HEK293T (cell line): Measurements from ENCODE around the gene MAX.
"Not testable (repeated sequence)": the region's sequence is repeated elsewhere in the genome, so short reads cannot be mapped to it uniquely, and the experiment has no call there.

Source experiments
- CTCF ChIA-PET: fragments of 350-600 bp; formaldehyde crosslinking; extraction: SDS; loops from one replicate; lab custom pipeline; 2021; ENCODE audit warnings: antibody characterized with exemption, inconsistent platforms; lab: Yijun Ruan, JAX
- POLR2A ChIA-PET: fragments of 350-600 bp; formaldehyde crosslinking; extraction: SDS; loops from one replicate; lab custom pipeline; 2020; ENCODE audit warnings: antibody characterized with exemption, inconsistent platforms; lab: Yijun Ruan, JAX
- DNase-seq: peaks from one replicate; pipeline ENCODE4 v3.0.0; 2012; ENCODE audit warnings: mixed read lengths; ENCODE audit errors: extremely low spot score
- ARNT ChIP-seq: fragments of 450-650 bp; IDR thresholded peaks from 2 replicates; pipeline ENCODE4 v1.6.1; 2017; ENCODE audit warnings: mild to moderate bottlenecking
- BHLHE40 ChIP-seq: fragments of 450-650 bp; IDR thresholded peaks from 2 replicates; pipeline ENCODE4 v1.6.1; 2016; ENCODE audit warnings: mild to moderate bottlenecking, moderate library complexity, borderline replicate concordance
- CTBP1 ChIP-seq: fragments of 450-650 bp; IDR thresholded peaks from 2 replicates; pipeline ENCODE4 v1.6.1; 2016; ENCODE audit warnings: borderline replicate concordance
- ELF4 ChIP-seq: fragments of 450-650 bp; IDR thresholded peaks from 2 replicates; pipeline ENCODE4 v1.6.1; 2017; ENCODE audit warnings: antibody characterized with exemption
- FOXA1 ChIP-seq: fragments of 450-650 bp; IDR thresholded peaks from 2 replicates; pipeline ENCODE4 v1.6.1; 2016; ENCODE audit warnings: mild to moderate bottlenecking
- FOXK2 ChIP-seq: fragments of 450-650 bp; IDR thresholded peaks from 2 replicates; pipeline ENCODE4 v1.6.1; 2016; ENCODE audit warnings: mild to moderate bottlenecking
- FOXM1 ChIP-seq: fragments of 450-650 bp; IDR thresholded peaks from 2 replicates; pipeline ENCODE4 v1.6.1; 2017; ENCODE audit warnings: mild to moderate bottlenecking, borderline replicate concordance
- HDGF ChIP-seq: fragments of 450-650 bp; IDR thresholded peaks from 2 replicates; pipeline ENCODE4 v1.6.1; 2017; ENCODE audit warnings: antibody characterized with exemption, borderline replicate concordance
- L3MBTL2 ChIP-seq: fragments of 450-650 bp; conservative IDR thresholded peaks from 2 replicates; pipeline ENCODE4 v1.6.1; 2016; ENCODE audit warnings: mild to moderate bottlenecking
- LEF1 ChIP-seq: fragments of 450-650 bp; IDR thresholded peaks from 2 replicates; pipeline ENCODE4 v1.6.1; 2017; ENCODE audit warnings: mild to moderate bottlenecking, borderline replicate concordance
- NFRKB ChIP-seq: fragments of 450-650 bp; IDR thresholded peaks from 2 replicates; pipeline ENCODE4 v1.6.1; 2016; ENCODE audit warnings: mild to moderate bottlenecking, moderate library complexity
- SP1 ChIP-seq: fragments of 450-650 bp; IDR thresholded peaks from 2 replicates; pipeline ENCODE4 v1.6.1; 2017
- SUZ12 ChIP-seq: fragments of 450-650 bp; IDR thresholded peaks from 2 replicates; pipeline ENCODE4 v1.6.1; 2016; ENCODE audit warnings: mild to moderate bottlenecking
- TARDBP ChIP-seq: fragments of 450-650 bp; IDR thresholded peaks from 2 replicates; pipeline ENCODE4 v1.6.1; 2016
- ZNF384 ChIP-seq: fragments of 450-650 bp; IDR thresholded peaks from 2 replicates; pipeline ENCODE4 v1.6.1; 2016
- TF ChIP-seq, protein P1 (sequence below): fragments of 450-650 bp; IDR thresholded peaks from 2 replicates; pipeline ENCODE4 v1.6.1; 2016

MAX gene

DNA sequence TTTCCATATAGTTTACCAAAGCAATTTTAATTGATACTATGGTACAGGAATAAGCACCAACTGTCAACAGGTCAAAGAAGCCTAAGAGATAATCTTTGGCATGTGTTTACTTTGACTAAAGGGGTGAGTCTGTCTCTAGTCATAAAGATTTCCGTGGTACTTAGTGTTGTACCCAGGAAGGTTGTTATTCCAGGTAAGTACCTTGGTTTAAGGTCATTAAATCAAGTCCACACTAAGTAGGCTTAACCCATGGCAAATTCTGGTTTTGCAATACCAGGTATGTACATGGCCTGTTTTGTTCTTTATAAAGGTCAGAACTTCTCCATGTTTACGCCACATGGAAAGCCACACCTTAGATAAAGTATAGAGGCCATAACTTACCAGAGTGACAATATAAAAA, 10.0 kb downstream of the MAX start:
- ChIA-PET CTCF (no interaction called here), POLR2A (no interaction called here)
- no peak for DNase-seq
- TF ChIP-seq TARDBP (no peak), BHLHE40 (no peak), SUZ12 (no peak), ELF4 (no peak), HDGF (no peak), L3MBTL2 (no peak), ZNF384 (no peak), FOXA1 (no peak), FOXM1 (no peak), ARNT (no peak)

DNA sequence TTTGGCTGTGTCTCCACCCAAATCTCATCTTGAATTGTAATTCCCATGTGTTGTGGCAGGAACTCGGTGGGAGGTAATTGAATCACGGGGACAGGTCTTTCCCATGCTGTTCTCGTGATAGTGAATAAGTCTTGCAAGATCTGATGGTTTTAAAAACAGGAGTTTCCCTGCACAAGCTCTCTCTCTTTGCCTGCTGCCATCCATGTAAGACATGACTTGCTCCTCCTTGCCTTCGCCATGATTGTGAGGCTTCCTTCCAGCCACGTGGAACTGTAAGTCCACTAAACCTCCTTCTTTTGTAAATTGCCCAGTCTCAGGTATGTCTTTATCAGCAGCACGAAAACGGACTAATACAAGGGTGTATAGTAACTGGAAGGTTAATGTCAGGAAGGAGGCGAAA, 14.5 kb downstream of the MAX start:
- POLR2A ChIA-PET, result interaction anchor here (1.3 kb wide), 1 partner anchor 15 kb away, joined by 4 read pairs; the partner anchor contains the start of gene MAX
- DNase-seq, CTCF ChIA-PET: not testable (repeated sequence)

DNA sequence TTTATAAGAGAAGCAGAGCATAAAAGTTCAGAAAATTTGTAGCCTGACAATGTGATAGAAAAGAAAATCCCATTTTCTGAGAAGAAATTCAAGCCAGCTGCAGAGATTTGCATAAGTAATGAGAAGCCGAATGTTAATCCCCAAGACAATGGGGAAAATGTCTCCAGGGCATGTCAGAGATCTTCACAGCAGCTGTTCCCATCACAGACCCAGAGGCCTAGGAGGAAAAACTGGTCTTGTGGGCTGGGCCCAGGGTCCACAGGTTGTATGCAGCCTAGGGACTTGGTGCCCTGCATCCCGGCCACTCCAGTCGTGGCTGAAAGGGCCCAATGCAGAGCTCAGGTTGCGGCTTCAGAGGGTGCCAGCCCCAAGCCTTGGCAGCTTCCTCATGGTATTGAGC, 15.6 kb downstream of the MAX start:
- CTCF ChIA-PET, POLR2A ChIA-PET, DNase-seq: not testable (repeated sequence)

DNA sequence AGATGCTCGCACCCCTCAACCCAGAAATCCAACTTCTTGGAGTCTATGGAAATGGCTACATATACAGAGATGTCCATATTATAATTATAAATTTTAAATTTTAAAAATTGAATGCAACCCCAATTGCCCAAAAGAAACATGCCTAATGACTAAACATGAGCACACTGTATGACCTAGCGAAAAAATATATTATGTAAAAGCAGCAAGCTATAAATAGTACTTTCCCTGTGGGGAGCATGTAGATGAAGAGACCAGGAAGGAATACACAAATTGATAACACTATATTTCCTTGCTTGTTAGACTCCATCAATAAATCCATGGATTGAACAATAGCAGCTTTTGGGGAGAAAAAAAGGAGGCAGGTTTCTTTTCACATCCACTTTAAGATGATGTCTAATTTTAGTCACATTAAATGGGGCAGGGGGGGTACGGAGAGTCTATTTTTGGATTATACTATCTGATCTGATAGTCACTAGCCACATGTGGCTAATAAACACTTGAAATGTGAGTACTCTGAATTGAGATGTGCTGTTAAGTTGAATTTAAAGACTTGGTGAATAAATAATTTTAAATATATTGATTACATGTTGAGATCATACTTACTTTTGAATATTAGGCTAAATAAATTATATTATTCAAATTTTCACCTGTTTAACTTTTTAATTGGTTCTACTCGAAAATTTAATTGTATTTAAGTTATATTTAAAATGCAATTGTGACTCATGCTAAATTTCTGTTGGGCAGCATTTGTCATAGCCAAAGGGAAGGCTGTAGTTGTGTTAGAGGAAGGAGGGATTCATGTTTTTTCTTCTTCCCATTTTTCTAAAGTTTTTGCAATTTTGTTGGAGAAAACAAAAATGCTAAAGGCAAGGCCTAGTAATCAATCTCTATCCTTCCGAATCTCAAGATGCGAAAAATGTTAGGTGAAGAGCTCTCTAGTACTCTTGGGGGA, 17.5 kb downstream of the MAX start:
- DNase-seq, result no peak
- ChIA-PET CTCF (interaction anchor here (0.6 kb wide), 1 partner anchor 18 kb away, joined by 3 read pairs; no protein-coding TSS in a partner anchor), POLR2A (interaction anchor here (0.6 to 1.5 kb wide), 3 partner anchors 13 to 98 kb away, joined by 3 to 4 read pairs (median 3); partner anchors contain the start of gene FNTB)
- no peak for TF ChIP-seq SUZ12
- no peak for TF ChIP-seq CTBP1
- no peak for TF ChIP-seq TARDBP
- TF ChIP-seq FOXA1, result no peak
- TF ChIP-seq L3MBTL2, result no peak
- no peak for TF ChIP-seq ELF4
- no peak for TF ChIP-seq SP1
- no peak for TF ChIP-seq ARNT
- no peak for TF ChIP-seq FOXK2
- no peak for TF ChIP-seq FOXM1
- no peak for TF ChIP-seq ZNF384
- no peak for TF ChIP-seq HDGF
- TF ChIP-seq LEF1, result no peak
- TF ChIP-seq, protein P1, sequence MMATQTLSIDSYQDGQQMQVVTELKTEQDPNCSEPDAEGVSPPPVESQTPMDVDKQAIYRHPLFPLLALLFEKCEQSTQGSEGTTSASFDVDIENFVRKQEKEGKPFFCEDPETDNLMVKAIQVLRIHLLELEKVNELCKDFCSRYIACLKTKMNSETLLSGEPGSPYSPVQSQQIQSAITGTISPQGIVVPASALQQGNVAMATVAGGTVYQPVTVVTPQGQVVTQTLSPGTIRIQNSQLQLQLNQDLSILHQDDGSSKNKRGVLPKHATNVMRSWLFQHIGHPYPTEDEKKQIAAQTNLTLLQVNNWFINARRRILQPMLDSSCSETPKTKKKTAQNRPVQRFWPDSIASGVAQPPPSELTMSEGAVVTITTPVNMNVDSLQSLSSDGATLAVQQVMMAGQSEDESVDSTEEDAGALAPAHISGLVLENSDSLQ, result no peak
- TF ChIP-seq NFRKB, result no peak

DNA sequence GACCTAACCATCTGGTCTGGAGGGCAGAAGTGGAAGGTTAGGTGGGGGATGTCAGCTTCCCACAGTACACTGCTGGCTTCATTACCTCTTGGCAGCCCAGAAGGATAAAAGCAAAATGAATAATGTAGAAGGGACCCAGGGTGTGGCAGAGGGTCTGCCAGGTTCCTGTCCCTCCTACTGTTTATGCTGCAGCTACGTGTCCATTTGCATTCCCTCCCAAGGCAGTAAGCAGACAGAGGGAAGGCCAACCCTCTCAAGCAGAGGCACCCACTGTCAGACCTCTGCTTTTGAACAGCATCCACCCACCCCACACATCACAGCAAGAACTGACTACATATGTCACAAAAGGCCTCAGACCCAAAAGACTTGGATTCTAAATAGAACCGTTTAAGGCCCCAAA, 19.4 kb downstream of the MAX start:
- POLR2A ChIA-PET, result no interaction called here
- DNase-seq, result no peak
- TF ChIP-seq HDGF (no peak), BHLHE40 (no peak), CTBP1 (no peak)
- CTCF ChIA-PET, result no interaction called here

DNA sequence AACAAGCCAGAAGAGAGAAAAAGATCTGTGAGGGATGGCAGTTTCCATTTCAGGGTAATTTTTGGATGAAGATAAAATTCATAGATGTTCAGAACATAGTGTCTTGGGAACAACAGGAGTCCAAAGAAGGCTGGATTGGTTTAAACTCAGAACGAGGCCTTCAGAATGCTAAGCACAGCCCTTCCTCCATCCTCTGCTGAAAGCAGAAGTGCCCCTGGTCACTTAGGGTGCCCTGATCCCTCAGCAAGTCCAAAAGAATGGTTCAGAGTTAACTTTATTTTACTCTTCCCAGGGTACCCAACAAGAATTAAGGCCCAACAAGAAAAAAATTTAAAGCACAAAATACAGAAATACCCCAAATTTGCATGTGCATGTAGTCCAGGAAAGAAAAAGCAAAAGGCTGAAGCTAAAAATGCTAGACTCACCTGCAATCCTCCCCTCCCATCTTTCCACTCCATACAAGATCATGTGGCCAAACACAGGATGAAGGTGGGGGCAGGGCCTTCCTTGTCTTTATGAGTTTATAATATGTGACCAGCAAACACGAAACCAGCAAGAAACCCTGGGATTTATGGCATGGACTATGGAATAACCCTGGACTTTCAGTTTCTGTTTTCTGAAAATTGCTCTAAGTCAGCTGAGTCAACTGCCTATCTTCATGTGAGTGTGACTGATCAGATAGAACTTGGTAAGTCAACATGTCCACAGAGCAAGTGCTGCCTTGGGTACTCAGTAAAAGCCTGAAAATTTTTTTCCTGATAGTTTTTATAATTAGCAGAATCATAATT, 21.2 kb downstream of the MAX start:
- POLR2A ChIA-PET, result no interaction called here
- CTCF ChIA-PET, result no interaction called here
- no peak for TF ChIP-seq BHLHE40
- no peak for TF ChIP-seq HDGF
- TF ChIP-seq TARDBP, result no peak
- no peak for TF ChIP-seq FOXA1
- TF ChIP-seq L3MBTL2, result no peak
- TF ChIP-seq FOXK2, result no peak
- no peak for TF ChIP-seq FOXM1
- no peak for TF ChIP-seq SP1
- TF ChIP-seq, protein P1, result no peak
- no peak for TF ChIP-seq SUZ12
- no peak for TF ChIP-seq CTBP1
- TF ChIP-seq LEF1, result no peak
- TF ChIP-seq NFRKB, result no peak
- no peak for TF ChIP-seq ELF4
- TF ChIP-seq ARNT, result no peak
- TF ChIP-seq ZNF384, result no peak
- no peak for DNase-seq

DNA sequence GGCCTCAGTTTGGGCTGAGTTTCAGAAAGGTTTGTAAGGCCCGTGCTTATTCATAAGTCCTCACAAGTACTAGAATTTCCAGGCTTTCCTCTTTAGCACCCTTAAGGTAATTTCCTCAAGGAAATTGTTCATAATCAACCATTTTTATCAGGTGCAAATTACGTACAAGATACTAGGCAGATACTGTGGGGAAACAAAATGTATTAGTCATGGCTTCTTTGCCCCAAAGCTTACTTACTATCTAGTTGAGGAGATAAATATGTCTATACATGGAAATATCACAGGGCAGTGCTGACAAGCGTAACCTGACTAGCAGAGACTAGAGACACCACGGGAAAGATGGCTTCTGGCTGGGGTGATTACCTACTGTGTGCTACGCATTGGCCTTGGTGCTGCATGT, 22.5 kb downstream of the MAX start:
- POLR2A ChIA-PET, result no interaction called here
- DNase-seq, result no peak
- CTCF ChIA-PET, result no interaction called here

More for the DNA sequence above, 22.5 kb downstream of the MAX start:
- no peak for TF ChIP-seq BHLHE40
- TF ChIP-seq, protein P1, result no peak
- TF ChIP-seq FOXA1, result no peak
- no peak for TF ChIP-seq L3MBTL2
- no peak for TF ChIP-seq ARNT
- no peak for TF ChIP-seq HDGF
- no peak for TF ChIP-seq TARDBP
- no peak for TF ChIP-seq NFRKB
- no peak for TF ChIP-seq ZNF384
- no peak for TF ChIP-seq CTBP1
- TF ChIP-seq ELF4, result no peak
- no peak for TF ChIP-seq FOXM1
- TF ChIP-seq FOXK2, result no peak
- no peak for TF ChIP-seq SUZ12
- TF ChIP-seq SP1, result no peak
